BJ (cell line): Measurements from ENCODE around the gene NUF2. TPM values are rescaled to one million over a fixed set of nuclear protein-coding genes. Genes with fewer than 3 reads are reported as not detected.

Source experiments
- CTCF ChIA-PET: fragments of 350-600 bp; formaldehyde crosslinking; extraction: SDS; loops from one replicate; lab custom pipeline; 2021; ENCODE audit warnings: antibody characterized with exemption, inconsistent platforms; lab: Yijun Ruan, JAX
- POLR2A ChIA-PET: fragments of 300-600 bp; sonication (Branson Sonifier 250); formaldehyde crosslinking; extraction: SDS; loops from one replicate; lab custom pipeline; 2021; ENCODE audit warnings: antibody characterized with exemption; lab: Charles Lee
- DNase-seq: peaks from one replicate; pipeline ENCODE4 v3.0.0-alpha.2; 2011; ENCODE audit warnings: low read depth
- H3K27me3 ChIP-seq: 2 replicates; pipeline ENCODE4 v1.6.0; 2011; ENCODE audit warnings: low read length; ENCODE audit not compliant: control insufficient read depth, insufficient read depth
- H3K36me3 ChIP-seq: 2 replicates; pipeline ENCODE4 v1.5.1; 2011; ENCODE audit warnings: low read length; ENCODE audit not compliant: control insufficient read depth, insufficient read depth
- H3K4me3 ChIP-seq: 2 replicates; pipeline ENCODE4 v1.5.1; 2011; ENCODE audit warnings: low read depth, mild to moderate bottlenecking, control low read depth, low read length
- CTCF ChIP-seq: IDR thresholded peaks from 2 replicates; pipeline ENCODE4 v1.5.1; 2011; ENCODE audit warnings: low read depth, mild to moderate bottlenecking, control low read depth, inconsistent platforms, low read length, moderate library complexity; ENCODE audit not compliant: insufficient read depth
- polyA plus RNA-seq: library from polyadenylated mRNA; depleted of rRNA; stranded (reverse); fragments of >200 nt; gene quantifications from 2 replicates; pipeline ENCODE4 v1.2.3, GENCODE V29; 2011

NUF2 gene
- polyA plus RNA-seq, 1 experiment: 5.9 TPM

- H3K27me3 ChIP-seq: no peaks in the 10 kb centered on the region
- H3K36me3 ChIP-seq: no peaks in the 10 kb centered on the region
- TF ChIP-seq CTCF: no peak
- H3K4me3 ChIP-seq: no peak overlapping the region
- no peak for DNase-seq
- ChIA-PET CTCF (no interaction called here), POLR2A (no interaction called here)
Measured at GRCh38 chr1:163298365-163298764, 23.4 kb upstream of the NUF2 start.

- no peak for TF ChIP-seq CTCF
- Histone ChIP-seq H3K36me3 (no peaks in the 10 kb centered on the region), H3K27me3 (no peaks in the 10 kb centered on the region), H3K4me3 (no peak overlapping the region)
- POLR2A ChIA-PET: no interaction called here
- CTCF ChIA-PET: interaction anchor here (1.1 kb wide), 1 partner anchor 59 kb away, joined by 4 read pairs; no protein-coding TSS in a partner anchor
- DNase-seq: no peak
Measured at GRCh38 chr1:163300568-163300967, 21.2 kb upstream of the NUF2 start.

GRCh38 chr1:163303561-163303960, 18.2 kb upstream of the NUF2 start:
- DNase-seq: no peak
- H3K27me3 ChIP-seq: no peaks in the 10 kb centered on the region
- POLR2A ChIA-PET: no interaction called here
- TF ChIP-seq CTCF: no peak
- CTCF ChIA-PET: interaction anchor here (1.1 to 4.9 kb wide), 4 partner anchors 12 to 457 kb away, joined by 3 to 26 read pairs (median 4); no protein-coding TSS in a partner anchor
- H3K36me3 ChIP-seq: no peaks in the 10 kb centered on the region
- H3K4me3 ChIP-seq: no peak overlapping the region

GRCh38 chr1:163305441-163305840, 16.3 kb upstream of the NUF2 start:
- H3K4me3 ChIP-seq: no peak overlapping the region
- no peak for DNase-seq
- no peaks in the 10 kb centered on the region for H3K27me3 ChIP-seq
- ChIA-PET CTCF (interaction anchor here (0.9 to 4.9 kb wide), 3 partner anchors 10 to 235 kb away, joined by 3 to 26 read pairs (median 4); no protein-coding TSS in a partner anchor), POLR2A (no interaction called here)
- TF ChIP-seq CTCF: no peak
- no peaks in the 10 kb centered on the region for H3K36me3 ChIP-seq

- TF ChIP-seq CTCF: no peak
- H3K36me3 ChIP-seq: no peaks in the 10 kb centered on the region
- DNase-seq: peak; percentile 41
- H3K4me3 ChIP-seq: no peak overlapping the region
- POLR2A ChIA-PET: no interaction called here
- CTCF ChIA-PET: interaction anchor here (0.6 to 4.9 kb wide), 2 partner anchors 8 to 402 kb away, joined by 3 to 26 read pairs; no protein-coding TSS in a partner anchor
- no peaks in the 10 kb centered on the region for H3K27me3 ChIP-seq
Measured at GRCh38 chr1:163307479-163308171, 14.1 kb upstream of the NUF2 start.
